Neural progenitor cell (in vitro differentiated cells): ENCODE measurements around the gene POLDIP2. TPM values are rescaled to one million over a fixed set of nuclear protein-coding genes. Genes with fewer than 3 reads are reported as not detected.
A peak's percentile ranks its signal among the peaks of the same experiment; 100 is the strongest.

ENCODE experiments used
- DNase-seq: peaks from one replicate; pipeline ENCODE4 v3.0.0-alpha.2; 2016; ENCODE audit warnings: low spot score
- H2AFZ ChIP-seq: fragments of 200-600 bp; sonication (generic); replicated peaks from 2 replicates; pipeline ENCODE4 v1.6.1; 2016; ENCODE audit warnings: antibody characterized with exemption
- H3F3A ChIP-seq: fragments of 200-600 bp; sonication (generic); 2 replicates; pipeline ENCODE4 v1.6.1; 2016; ENCODE audit warnings: antibody characterized with exemption, low read depth
- H3K27ac ChIP-seq: fragments of 200-600 bp; sonication (generic); 2 replicates; pipeline ENCODE4 v1.5.1; 2016; ENCODE audit warnings: mild to moderate bottlenecking
- H3K27me3 ChIP-seq: fragments of 200-600 bp; sonication (generic); 2 replicates; pipeline ENCODE4 v1.6.1; 2016; ENCODE audit warnings: mild to moderate bottlenecking, moderate library complexity
- H3K36me3 ChIP-seq: fragments of 200-600 bp; sonication (generic); 2 replicates; pipeline ENCODE4 v1.5.1; 2016
- H3K4me1 ChIP-seq: fragments of 200-600 bp; sonication (generic); 2 replicates; pipeline ENCODE4 v1.6.1; 2016; ENCODE audit warnings: mixed run types
- H3K4me2 ChIP-seq: fragments of 200-600 bp; sonication (generic); 2 replicates; pipeline ENCODE4 v1.6.1; 2016
- H3K4me3 ChIP-seq: fragments of 200-600 bp; sonication (generic); 2 replicates; pipeline ENCODE4 v1.5.1; 2016
- H3K79me2 ChIP-seq: fragments of 200-600 bp; sonication (generic); 2 replicates; pipeline ENCODE4 v1.6.1; 2016; ENCODE audit warnings: low read depth
- H3K9ac ChIP-seq: fragments of 200-600 bp; sonication (generic); 2 replicates; pipeline ENCODE4 v1.6.1; 2016
- H3K9me3 ChIP-seq: fragments of 200-600 bp; sonication (generic); 2 replicates; pipeline ENCODE4 v1.5.1; 2016; ENCODE audit warnings: low read depth
- H4K20me1 ChIP-seq: fragments of 200-600 bp; sonication (generic); 2 replicates; pipeline ENCODE4 v1.6.1; 2016; ENCODE audit warnings: low read depth
- H3K27ac Mint-ChIP-seq: 3 replicates; pipeline ENCODE4 v1.8.0; 2021; ENCODE audit warnings: mixed read lengths
- H3K27me3 Mint-ChIP-seq: 2 replicates; pipeline ENCODE4 v1.8.0; 2022; ENCODE audit warnings: low read depth, mild to moderate bottlenecking, inconsistent platforms, moderate library complexity, mixed read lengths; ENCODE audit not compliant: insufficient read depth
- H3K36me3 Mint-ChIP-seq: 3 replicates; pipeline ENCODE4 v1.8.0; 2021; ENCODE audit warnings: mixed read lengths
- H3K4me1 Mint-ChIP-seq: 3 replicates; pipeline ENCODE4 v1.8.0; 2021; ENCODE audit warnings: mixed read lengths
- H3K4me3 Mint-ChIP-seq: 3 replicates; pipeline ENCODE4 v1.8.0; 2021; ENCODE audit warnings: mild to moderate bottlenecking, moderate library complexity, mixed read lengths
- H3K9me3 Mint-ChIP-seq: 3 replicates; pipeline ENCODE4 v1.8.0; 2020; ENCODE audit warnings: mixed read lengths
- EZH2 ChIP-seq: fragments of 200-600 bp; sonication (generic); IDR thresholded peaks from 2 replicates; pipeline ENCODE4 v1.6.1; 2017; ENCODE audit warnings: antibody characterized with exemption, mild to moderate bottlenecking, moderate library complexity
- EZH2phosphoT487 ChIP-seq: fragments of 200-600 bp; sonication (generic); IDR thresholded peaks from 2 replicates; pipeline ENCODE4 v1.6.1; 2017; ENCODE audit warnings: antibody characterized with exemption
- total RNA-seq: library from RNA; depleted of rRNA; stranded (reverse); fragments of >200 nt; gene quantifications from 2 replicates; pipeline ENCODE4 v1.2.3, GENCODE V29; 2015; ENCODE audit warnings: low replicate concordance
- TF ChIP-seq, protein P1 (sequence below): fragments of 200-600 bp; sonication (generic); IDR thresholded peaks from 2 replicates; pipeline ENCODE4 v1.5.1; 2017; ENCODE audit warnings: antibody characterized with exemption, mild to moderate bottlenecking

The POLDIP2 gene
- total RNA-seq, 1 donor from 2014 or later = 44.6 TPM

DNA sequence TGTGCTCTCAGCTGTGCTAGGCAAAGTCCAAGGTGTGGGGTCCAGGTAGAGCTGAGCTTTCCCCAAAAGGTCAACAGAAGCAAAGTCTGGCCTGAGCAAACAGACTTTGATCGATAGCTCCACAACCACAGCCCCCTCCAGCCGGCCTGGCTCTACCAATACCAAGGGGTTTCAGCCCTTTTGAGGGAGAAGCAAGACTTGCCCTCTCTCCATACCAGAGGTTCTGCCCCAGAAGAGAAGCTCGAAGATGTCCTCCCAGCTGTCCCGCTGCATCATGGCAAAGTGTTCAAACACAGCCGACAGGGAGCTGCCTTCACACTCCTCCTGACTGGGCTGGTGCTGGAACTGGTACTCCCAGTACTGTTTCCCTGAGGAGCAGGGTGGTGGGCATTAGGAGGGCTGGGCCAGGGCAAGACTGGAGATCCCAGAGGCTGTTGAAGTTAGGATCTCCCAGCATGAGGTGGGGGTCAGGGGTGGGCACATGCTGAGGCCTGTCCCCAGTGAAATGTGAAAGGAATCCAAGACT is 11.0 kb upstream of the POLDIP2 start:
- no peak overlapping the region for H3K4me3 ChIP-seq
- peaks cover 20% of the 10 kb centered on the region for H4K20me1 ChIP-seq
- Mint-ChIP-seq H3K4me3 (no peak overlapping the region), H3K36me3 (peaks cover 2% of the 10 kb centered on the region), H3K27ac (peak overlapping the region; percentile 50), H3K27me3 (peaks cover 7% of the 10 kb centered on the region), H3K9me3 (no peaks in the 10 kb centered on the region), H3K4me1 (peaks cover 26% of the 10 kb centered on the region)
- peaks cover 13% of the 10 kb centered on the region for H3K4me1 ChIP-seq
- H3K79me2 ChIP-seq = no peaks in the 10 kb centered on the region
- no peak overlapping the region for H2AFZ ChIP-seq
- no peaks in the 10 kb centered on the region for H3K36me3 ChIP-seq
- H3K27ac ChIP-seq = no peak overlapping the region
- no peaks in the 10 kb centered on the region for H3K9me3 ChIP-seq
- H3K27me3 ChIP-seq = peaks cover 18% of the 10 kb centered on the region
- H3K9ac ChIP-seq = no peak overlapping the region
- no peak for DNase-seq
- TF ChIP-seq EZH2phosphoT487 (no peak), EZH2 (no peak)
- TF ChIP-seq, protein P1, sequence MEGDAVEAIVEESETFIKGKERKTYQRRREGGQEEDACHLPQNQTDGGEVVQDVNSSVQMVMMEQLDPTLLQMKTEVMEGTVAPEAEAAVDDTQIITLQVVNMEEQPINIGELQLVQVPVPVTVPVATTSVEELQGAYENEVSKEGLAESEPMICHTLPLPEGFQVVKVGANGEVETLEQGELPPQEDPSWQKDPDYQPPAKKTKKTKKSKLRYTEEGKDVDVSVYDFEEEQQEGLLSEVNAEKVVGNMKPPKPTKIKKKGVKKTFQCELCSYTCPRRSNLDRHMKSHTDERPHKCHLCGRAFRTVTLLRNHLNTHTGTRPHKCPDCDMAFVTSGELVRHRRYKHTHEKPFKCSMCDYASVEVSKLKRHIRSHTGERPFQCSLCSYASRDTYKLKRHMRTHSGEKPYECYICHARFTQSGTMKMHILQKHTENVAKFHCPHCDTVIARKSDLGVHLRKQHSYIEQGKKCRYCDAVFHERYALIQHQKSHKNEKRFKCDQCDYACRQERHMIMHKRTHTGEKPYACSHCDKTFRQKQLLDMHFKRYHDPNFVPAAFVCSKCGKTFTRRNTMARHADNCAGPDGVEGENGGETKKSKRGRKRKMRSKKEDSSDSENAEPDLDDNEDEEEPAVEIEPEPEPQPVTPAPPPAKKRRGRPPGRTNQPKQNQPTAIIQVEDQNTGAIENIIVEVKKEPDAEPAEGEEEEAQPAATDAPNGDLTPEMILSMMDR = no peak
- peaks cover 31% of the 10 kb centered on the region for H3F3A ChIP-seq
- H3K4me2 ChIP-seq = no peak overlapping the region

DNA sequence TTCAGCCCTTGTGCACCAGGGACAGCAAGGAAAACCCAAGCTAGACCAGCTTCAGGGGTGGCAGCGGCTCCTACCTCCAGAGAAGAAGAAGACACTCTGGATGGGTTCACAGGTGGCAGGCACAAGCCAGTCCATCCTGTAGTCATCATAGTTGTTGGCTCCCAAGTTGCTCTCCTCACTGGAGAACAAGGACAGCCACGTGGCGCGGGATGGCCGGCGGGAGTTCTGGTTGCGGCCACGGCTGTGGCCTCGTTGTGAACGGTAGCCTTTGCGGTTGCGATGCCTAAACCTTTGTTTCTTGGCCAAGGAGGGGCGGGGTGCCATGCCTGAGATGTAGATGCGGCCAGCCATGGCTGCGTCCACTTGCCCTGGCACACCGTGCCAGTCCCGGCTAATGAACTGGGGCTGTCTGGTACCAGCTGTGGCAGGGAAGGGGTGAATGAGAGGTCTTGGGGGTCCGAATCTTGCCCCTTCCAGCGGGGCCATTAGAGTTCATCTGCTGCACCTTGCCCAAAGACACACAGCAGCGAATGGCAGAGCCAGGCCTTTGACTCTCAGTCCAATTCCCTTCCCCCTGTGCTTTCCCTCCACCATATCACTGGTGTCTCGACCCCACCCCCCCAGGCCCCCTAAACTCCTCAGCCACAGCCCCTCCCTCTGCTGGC is 10.4 kb upstream of the POLDIP2 start:
- Histone ChIP-seq H3K79me2 (no peaks in the 10 kb centered on the region), H3K27ac (no peak overlapping the region), H3K36me3 (no peaks in the 10 kb centered on the region), H3K4me3 (no peak overlapping the region), H3K27me3 (peaks cover 12% of the 10 kb centered on the region), H3K4me2 (no peak overlapping the region), H4K20me1 (peaks cover 14% of the 10 kb centered on the region), H3K4me1 (peaks cover 13% of the 10 kb centered on the region), H3K9ac (no peak overlapping the region), H3F3A (peaks cover 29% of the 10 kb centered on the region), H2AFZ (no peak overlapping the region), H3K9me3 (no peaks in the 10 kb centered on the region)
- DNase-seq = no peak
- Mint-ChIP-seq H3K27ac (no peak overlapping the region), H3K27me3 (peaks cover 4% of the 10 kb centered on the region), H3K36me3 (no peaks in the 10 kb centered on the region), H3K4me1 (peaks cover 20% of the 10 kb centered on the region), H3K4me3 (no peak overlapping the region), H3K9me3 (no peaks in the 10 kb centered on the region)
- TF ChIP-seq EZH2phosphoT487 (no peak), EZH2 (no peak)
- TF ChIP-seq, protein P1 = no peak

DNA sequence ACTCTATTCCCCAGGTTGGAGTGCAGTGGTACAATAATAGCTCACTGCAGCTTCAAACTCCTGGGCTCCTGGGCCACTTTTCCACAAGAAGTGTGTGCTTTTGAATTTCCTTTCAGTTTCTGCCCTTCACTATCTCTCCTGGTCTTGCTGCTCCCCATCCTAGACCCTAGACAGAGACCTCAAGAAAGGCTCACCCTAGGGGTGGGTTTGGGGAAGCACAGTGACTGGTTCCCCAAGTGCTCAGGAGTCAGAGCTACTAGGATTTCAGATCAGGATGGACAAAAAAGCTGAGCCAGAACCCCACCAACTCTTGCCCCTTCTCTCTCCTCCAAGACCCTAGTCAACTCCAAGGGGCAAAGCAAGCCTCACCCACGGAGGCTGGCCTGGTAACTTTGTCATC is 9.3 kb upstream of the POLDIP2 start:
- Histone ChIP-seq H3K9me3 (no peaks in the 10 kb centered on the region), H2AFZ (no peak overlapping the region), H3K79me2 (no peaks in the 10 kb centered on the region), H3K36me3 (no peaks in the 10 kb centered on the region), H3K27ac (no peak overlapping the region), H3K4me3 (no peak overlapping the region), H3K4me1 (peaks cover 13% of the 10 kb centered on the region), H4K20me1 (peaks cover 8% of the 10 kb centered on the region), H3F3A (peaks cover 20% of the 10 kb centered on the region), H3K9ac (no peak overlapping the region), H3K4me2 (no peak overlapping the region), H3K27me3 (no peaks in the 10 kb centered on the region)
- Mint-ChIP-seq H3K9me3 (no peaks in the 10 kb centered on the region), H3K4me3 (no peak overlapping the region), H3K36me3 (no peaks in the 10 kb centered on the region), H3K27me3 (peaks cover 3% of the 10 kb centered on the region), H3K27ac (no peak overlapping the region), H3K4me1 (peaks cover 17% of the 10 kb centered on the region)
- DNase-seq = no peak
- TF ChIP-seq, protein P1 = no peak
- TF ChIP-seq EZH2phosphoT487 (no peak), EZH2 (no peak)
